ENCODE results near the gene MYADML2.

DNA sequence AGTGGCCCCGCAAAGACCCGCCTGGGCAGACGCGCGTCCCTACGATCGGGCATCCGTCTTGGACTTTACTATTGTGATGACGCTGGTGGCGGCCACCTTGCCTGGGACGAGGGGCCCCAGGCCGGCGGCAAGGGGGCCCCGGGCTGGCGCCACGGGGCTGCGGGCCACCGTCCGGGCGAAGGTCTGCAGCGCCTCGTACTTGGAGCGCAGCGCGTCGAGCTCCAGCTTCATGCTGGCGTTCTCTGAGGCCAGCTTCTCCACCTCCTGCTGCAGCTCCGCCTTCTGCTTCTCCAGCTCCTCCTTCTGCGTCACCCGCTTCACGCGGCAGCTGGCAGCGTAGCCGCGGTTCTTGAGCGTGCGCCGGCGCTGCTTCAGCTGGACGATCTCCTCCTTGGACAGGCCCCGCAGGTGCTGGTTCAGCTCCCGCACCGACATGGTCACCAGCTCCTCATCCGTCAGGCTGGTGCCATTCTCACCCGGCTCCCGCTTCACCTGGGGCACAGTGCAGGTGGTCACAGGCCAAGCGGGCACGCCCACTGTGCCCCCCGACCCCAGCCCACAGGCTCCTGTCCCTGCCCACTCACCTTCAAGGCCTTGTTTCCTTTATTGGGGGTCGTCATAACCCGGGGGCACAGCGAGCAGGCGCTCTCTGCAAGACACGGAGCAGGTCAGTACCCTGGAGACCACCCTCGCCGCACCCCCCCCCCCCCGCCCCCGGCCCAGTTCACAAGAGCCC is 24.3 kb downstream of the MYADML2 start:
- TF ChIP-seq GATA2 (IDR thresholded peaks at IDR 0.05; ENCODE audit: low read depth, low read length) (no peak), GATA3 (IDR thresholded peaks at IDR 0.05; ENCODE audit: low read depth, low read length) (no peak)

Data from SH-SY5Y (cell line).